ENCODE results near the gene HEMGN. TPM values are rescaled to one million over a fixed set of nuclear protein-coding genes. Genes with fewer than 3 reads are reported as not detected.
"Not testable (repeated sequence)": the region's sequence is repeated elsewhere in the genome, so short reads cannot be mapped to it uniquely, and the experiment has no call there.

HEMGN gene
- total RNA-seq, 1 donor from 2014 or later = not detected

- no peak for DNase-seq (ENCODE audit: low read depth in 2 of 2)
Observed at GRCh38 chr9:97966493-97966892, 28.5 kb upstream of the HEMGN start.

DNA sequence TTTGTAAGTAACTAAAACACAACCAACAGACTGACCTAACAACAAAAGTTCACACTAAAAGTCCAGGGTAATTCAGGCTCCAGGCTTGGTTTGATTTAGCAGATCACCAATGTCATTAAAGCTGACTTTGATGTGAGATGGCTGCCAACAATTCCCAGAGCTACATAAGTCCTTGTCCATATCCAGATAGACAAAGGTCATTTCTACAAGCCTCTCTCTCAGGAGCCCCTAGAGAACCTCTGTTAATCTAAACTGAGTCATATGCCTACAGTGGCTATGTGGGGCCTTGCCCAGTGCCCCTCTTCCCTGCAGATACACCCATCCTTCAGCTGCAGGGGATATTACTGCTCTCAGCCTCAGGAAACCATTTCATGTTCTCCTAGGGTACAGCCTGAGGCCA, 26.9 kb upstream of the HEMGN start:
- DNase-seq (ENCODE audit: low read depth in 2 of 2) = no peak

GRCh38 chr9:97963232-97963631, 25.3 kb upstream of the HEMGN start:
- DNase-seq (ENCODE audit: low read depth in 2 of 2) = no peak

DNA sequence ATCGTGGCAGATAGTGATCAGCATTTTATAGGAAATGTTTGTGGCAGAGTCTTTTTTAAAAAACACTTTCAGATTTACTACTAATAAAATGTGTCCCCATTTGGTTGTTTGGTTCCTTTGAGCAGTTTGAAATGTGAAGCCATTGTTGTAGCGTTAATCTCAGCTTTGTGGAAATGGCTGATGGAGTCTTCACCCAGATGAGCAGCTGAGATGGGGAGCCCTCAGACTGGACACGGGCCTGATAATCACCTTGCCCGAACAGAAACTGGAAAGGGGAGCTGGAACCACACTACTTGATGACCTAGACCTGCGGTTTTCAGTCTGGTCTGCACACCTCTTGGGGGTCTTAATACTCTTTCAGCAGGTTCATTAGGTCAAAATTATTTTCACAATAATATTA, 24.6 kb upstream of the HEMGN start:
- DNase-seq (ENCODE audit: low read depth in 2 of 2) = no peak

- no peak for DNase-seq (ENCODE audit: low read depth in 2 of 2)
Observed at GRCh38 chr9:97962136-97962535, 24.2 kb upstream of the HEMGN start.

- DNase-seq (ENCODE audit: low read depth in 2 of 2) = peak in 1 of 2 donors; percentile 12
Observed at GRCh38 chr9:97961361-97961760, 23.4 kb upstream of the HEMGN start.

DNA sequence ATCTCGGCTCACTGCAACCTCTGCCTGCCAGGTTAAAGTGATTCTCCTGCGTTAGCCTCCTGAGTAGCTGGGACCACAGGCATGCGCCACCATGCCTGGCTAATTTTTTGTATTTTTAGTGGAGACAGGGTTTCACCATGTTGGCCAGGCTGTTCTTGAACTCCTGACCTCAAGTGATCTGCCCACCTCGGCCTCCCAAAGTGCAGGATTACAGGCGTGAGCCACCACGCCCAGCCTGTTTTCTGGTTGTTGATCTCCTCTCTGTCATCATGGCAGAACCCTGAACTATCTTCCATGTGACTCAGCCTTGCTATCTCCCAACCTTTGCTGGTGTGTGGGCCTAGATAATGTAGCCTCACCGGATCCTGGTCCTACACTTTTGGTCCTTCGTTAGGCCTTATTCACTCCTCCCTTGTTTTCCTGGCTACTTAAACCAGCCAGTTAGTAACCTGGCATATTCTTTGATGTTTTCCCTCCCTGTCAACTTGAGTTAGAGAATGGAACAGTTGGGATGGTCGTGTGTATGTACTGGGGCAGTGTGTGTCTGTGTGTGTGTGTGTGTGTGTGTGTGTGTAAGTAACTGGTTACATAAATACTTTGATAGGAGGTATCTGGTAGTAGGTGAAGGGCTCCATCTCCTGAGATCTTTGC, 22.8 kb upstream of the HEMGN start:
- DNase-seq (ENCODE audit: low read depth in 2 of 2) = not testable (repeated sequence)

- no peak for DNase-seq (ENCODE audit: low read depth in 2 of 2)
Observed at GRCh38 chr9:97959585-97959984, 21.6 kb upstream of the HEMGN start.

DNA sequence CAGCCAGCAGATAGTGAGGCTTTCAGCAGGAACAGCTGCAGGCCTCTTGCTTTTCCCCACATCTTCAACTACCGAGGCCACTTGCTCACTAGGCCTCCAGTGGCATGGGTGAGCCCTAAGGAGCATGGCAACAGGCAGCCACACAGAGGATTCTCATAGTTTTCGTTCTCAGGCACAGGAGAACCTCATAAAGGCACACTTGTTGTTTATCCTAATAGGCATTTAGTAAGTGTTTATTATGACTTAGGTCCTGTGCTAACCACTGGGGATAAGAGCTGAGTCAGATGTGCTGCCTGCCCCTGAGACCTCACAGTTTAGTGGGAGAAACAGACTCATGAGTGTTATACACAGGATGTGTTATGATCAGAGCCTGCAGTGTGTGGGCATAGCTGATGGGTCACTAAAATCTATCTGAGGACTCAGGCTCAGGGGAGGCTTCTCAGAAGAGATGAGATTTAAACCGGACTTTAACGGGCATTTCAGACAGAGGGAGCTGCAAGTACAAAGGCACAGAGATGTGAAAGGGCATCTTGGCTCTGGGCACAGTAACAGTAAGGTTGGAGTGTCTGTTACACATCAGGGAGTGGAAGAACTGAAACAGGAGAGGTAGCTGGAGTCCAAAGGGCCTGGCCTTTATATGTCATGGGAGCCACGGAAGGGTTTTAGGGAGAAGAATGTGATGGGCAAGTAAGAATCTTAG, 21.0 kb upstream of the HEMGN start:
- peak in 1 of 2 donors; percentile 45 for DNase-seq (ENCODE audit: low read depth in 2 of 2)

DNA sequence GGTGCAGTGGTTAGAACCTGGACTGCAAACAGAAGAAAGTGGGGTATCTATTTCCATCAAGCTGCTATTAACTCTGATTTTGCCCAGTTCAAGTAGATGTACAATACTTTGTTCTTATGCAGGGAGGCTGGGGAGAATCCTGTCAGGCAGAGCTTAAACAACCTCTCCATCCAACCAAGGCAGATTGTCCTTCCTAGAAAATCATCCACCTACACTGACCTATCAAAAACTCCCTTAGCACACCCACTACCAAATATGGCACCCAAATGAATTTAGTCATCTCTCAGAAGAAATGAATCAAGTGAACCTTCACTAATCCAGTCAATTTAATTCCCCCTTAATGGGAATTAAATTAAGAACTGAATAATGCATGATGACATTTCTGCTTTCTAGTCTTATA, 18.4 kb upstream of the HEMGN start:
- DNase-seq (ENCODE audit: low read depth in 2 of 2) = no peak

- DNase-seq (ENCODE audit: low read depth in 2 of 2) = peak; percentile 36 to 63
Observed at GRCh38 chr9:97954550-97954989, 16.6 kb upstream of the HEMGN start.

GRCh38 chr9:97950873-97951272, 12.9 kb upstream of the HEMGN start:
- DNase-seq (ENCODE audit: low read depth in 2 of 2) = not testable (repeated sequence)

- not testable (repeated sequence) for DNase-seq (ENCODE audit: low read depth in 2 of 2)
Observed at GRCh38 chr9:97947094-97947493, 9.1 kb upstream of the HEMGN start.

DNA sequence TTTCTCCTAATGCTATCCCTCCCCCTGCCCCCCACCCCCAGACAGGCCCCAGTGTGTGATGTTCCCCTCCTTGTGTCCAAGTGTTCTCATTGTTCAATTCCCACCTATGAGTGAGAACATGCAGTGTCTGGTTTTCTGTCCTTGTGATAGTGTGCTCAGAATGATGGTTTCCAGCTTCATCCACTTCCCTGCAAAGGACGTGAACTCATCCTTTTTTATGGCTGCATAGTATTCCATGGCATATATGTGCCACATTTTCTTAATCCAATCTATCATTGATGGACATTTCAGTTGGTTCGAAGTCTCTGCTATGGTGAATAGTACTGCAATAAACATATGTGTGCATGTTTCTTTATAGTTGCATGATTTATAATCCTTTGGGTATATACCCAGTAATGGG, 7.5 kb upstream of the HEMGN start:
- DNase-seq (ENCODE audit: low read depth in 2 of 2) = not testable (repeated sequence)

- no peak for DNase-seq (ENCODE audit: low read depth in 2 of 2)
Observed at GRCh38 chr9:97944612-97945011, 6.6 kb upstream of the HEMGN start.

- no peak for DNase-seq (ENCODE audit: low read depth in 2 of 2)
Observed at GRCh38 chr9:97943308-97943855, 5.4 kb upstream of the HEMGN start.

DNA sequence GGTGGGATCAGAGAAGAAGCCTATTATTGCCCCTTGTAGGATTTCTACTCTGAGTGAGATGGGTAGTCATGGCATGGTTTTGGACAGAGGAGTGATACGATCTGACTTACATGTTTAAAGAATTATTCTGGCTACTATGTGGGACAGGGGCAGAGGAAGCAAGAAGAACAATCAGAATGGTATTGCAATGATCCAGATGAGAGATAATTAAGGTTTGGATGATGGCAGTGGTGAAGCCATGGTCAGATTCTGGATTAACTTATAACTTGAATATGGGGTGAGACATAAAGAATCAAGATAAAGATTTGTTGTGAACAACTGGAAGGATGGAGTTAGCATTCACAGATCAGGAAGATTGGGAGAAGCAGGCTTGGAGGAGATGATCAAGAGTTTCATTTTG, 3.4 kb upstream of the HEMGN start:
- no peak for DNase-seq (ENCODE audit: low read depth in 2 of 2)

DNA sequence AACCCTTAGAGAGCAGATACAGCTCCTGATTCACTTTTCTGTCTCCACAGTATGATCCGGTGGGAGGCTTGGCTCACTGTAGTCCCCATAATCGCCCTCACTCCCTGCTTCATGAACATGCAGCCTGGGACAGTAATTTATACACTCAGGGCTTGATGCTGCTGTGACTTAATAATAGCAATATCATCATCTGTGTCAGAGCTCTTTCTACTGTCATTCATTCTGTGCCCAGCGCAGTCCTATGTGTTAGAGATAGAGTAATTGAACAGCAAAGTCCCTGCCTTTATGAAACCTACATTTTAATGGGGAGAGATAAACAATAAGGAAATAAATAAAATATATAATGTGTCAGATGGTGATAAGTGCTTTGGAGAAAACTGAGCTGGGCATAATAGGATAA, 2.8 kb upstream of the HEMGN start:
- no peak for DNase-seq (ENCODE audit: low read depth in 2 of 2)

GRCh38 chr9:97940233-97940632, 2.3 kb upstream of the HEMGN start:
- DNase-seq (ENCODE audit: low read depth in 2 of 2) = no peak

- DNase-seq (ENCODE audit: low read depth in 2 of 2) = no peak
Observed at GRCh38 chr9:97936998-97937397, 974 bp downstream of the HEMGN start.

DNA sequence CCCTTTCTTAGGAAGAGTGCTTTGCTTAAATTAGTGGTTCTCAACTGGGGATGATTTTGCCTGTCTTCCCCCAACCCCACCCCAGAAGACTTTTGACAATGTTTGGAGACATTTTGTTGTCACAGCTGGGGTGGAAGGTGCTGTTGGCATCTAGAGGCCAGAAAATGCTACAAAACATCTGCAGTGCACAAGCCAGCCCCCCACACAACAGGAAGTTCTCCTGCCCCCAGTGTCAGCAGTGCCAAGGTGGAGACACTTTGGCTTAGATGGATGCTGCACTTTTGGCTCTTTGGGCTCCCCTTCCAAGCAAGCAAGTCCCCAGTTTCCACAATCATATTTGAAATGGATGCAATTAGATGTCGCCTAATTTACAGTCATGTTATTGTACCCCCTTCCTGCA, 2.7 kb downstream of the HEMGN start:
- no peak for DNase-seq (ENCODE audit: low read depth in 2 of 2)

GRCh38 chr9:97934321-97935115, 3.5 kb downstream of the HEMGN start:
- no peak for DNase-seq (ENCODE audit: low read depth in 2 of 2)

Data from lung microvascular endothelial cell (primary cell).